Thoracic aorta (tissue), 2 donors: ENCODE results near the gene PRPF8. TPM values are rescaled to one million over a fixed set of nuclear protein-coding genes. Genes with fewer than 3 reads are reported as not detected.

ENCODE experiments used
- ATAC-seq: fragments of 150-250 bp; one replicate; pipeline ENCODE4 v1.8.0; 2017; ENCODE audit warnings: low read depth; ENCODE audit not compliant: insufficient number of reproducible peaks, low FRiP score
- DNase-seq: peaks from one replicate; pipeline ENCODE4 v3.0.0-alpha.2; 2020; ENCODE audit warnings: low spot score
- H3K27ac ChIP-seq, 2 donors: fragments of 200-600 bp; sonication (generic); 1 replicate in 1 of 2; 2 replicates in 1 of 2; pipeline ENCODE4 v1.5.1; 2016; ENCODE audit warnings: mild to moderate bottlenecking in 2 of 2, moderate library complexity in 2 of 2
- H3K27me3 ChIP-seq: fragments of 200-600 bp; sonication (generic); replicated peaks from 2 replicates; pipeline ENCODE4 v1.6.0; 2016; ENCODE audit warnings: mild to moderate bottlenecking; ENCODE audit not compliant: insufficient read depth
- H3K36me3 ChIP-seq: fragments of 200-600 bp; sonication (generic); one replicate; pipeline ENCODE4 v1.5.1; 2016
- H3K4me1 ChIP-seq, 2 donors: fragments of 200-600 bp; sonication (generic); 1 replicate in 1 of 2; 2 replicates in 1 of 2; pipeline versions ENCODE4 v1.5.1 to v1.6.0; 2016; ENCODE audit warnings: low read depth in 2 of 2, mild to moderate bottlenecking in 1 of 2; ENCODE audit not compliant: control insufficient read depth in 1 of 2
- H3K4me3 ChIP-seq: fragments of 200-600 bp; sonication (generic); 2 replicates; pipeline ENCODE4 v1.5.1; 2016; ENCODE audit warnings: mild to moderate bottlenecking
- H3K9me3 ChIP-seq: fragments of 200-600 bp; sonication (generic); 2 replicates; pipeline ENCODE4 v1.5.1; 2016
- CTCF ChIP-seq: fragments of 200-600 bp; sonication (generic); IDR thresholded peaks from one replicate; pipeline ENCODE4 v1.5.1; 2019; ENCODE audit warnings: antibody characterized with exemption
- total RNA-seq, 2 donors: library from RNA; depleted of rRNA; stranded (reverse); fragments of >200 nt; gene quantifications; one replicate each; pipeline versions ENCODE4 v1.1.0 to v1.2.3, GENCODE V29; 2016

The PRPF8 gene
- total RNA-seq, 2 donors from 2014 or later: 184 to 186 TPM

- Histone ChIP-seq H3K9me3 (no peaks in the 10 kb centered on the region), H3K27me3 (no peaks in the 10 kb centered on the region), H3K27ac (peak within 1 kb of the TSS; percentile 64 to 77), H3K4me3 (peak within 1 kb of the TSS; percentile 82), H3K36me3 (no peaks in the 10 kb centered on the region), H3K4me1 (peaks cover 13 to 21% of the 10 kb centered on the region in 2 donors)
- ATAC-seq (peak; percentile 60), DNase-seq (no peak)
- TF ChIP-seq CTCF: no peak
Measured at GRCh38 chr17:1627982-1628855, 56.4 kb downstream of the PRPF8 start, which contains the start of gene SLC43A2. TSS of gene SLC43A2 (minus strand) at chr17:1628834. CDS start at chr17:1627874, 960 bp downstream.

GRCh38 chr17:1627182-1627981 lies 57.3 kb downstream of the PRPF8 start:
- Histone ChIP-seq H3K4me1 (peaks cover 13 to 21% of the 10 kb centered on the region in 2 donors), H3K4me3 (peak overlapping the region; percentile 82), H3K27ac (peak overlapping the region in 1 of 2 donors; percentile 77), H3K36me3 (no peaks in the 10 kb centered on the region), H3K27me3 (no peaks in the 10 kb centered on the region), H3K9me3 (no peaks in the 10 kb centered on the region)
- ATAC-seq (no peak), DNase-seq (no peak)
- TF ChIP-seq CTCF: no peak

- Histone ChIP-seq H3K36me3 (no peaks in the 10 kb centered on the region), H3K9me3 (no peaks in the 10 kb centered on the region), H3K4me3 (peak overlapping the region; percentile 19), H3K27me3 (no peaks in the 10 kb centered on the region), H3K4me1 (peaks cover 13 to 21% of the 10 kb centered on the region in 2 donors), H3K27ac (peak overlapping the region in 1 of 2 donors; percentile 30)
- no peak for DNase-seq
- TF ChIP-seq CTCF: no peak
- ATAC-seq: no peak
Measured at GRCh38 chr17:1626333-1626732, 58.3 kb downstream of the PRPF8 start.

- no peak overlapping the region for H3K4me3 ChIP-seq
- DNase-seq (no peak), ATAC-seq (no peak)
- no peak overlapping the region for H3K27ac ChIP-seq
- H3K9me3 ChIP-seq: no peaks in the 10 kb centered on the region
- H3K4me1 ChIP-seq: peaks cover 13 to 21% of the 10 kb centered on the region in 2 donors
- no peaks in the 10 kb centered on the region for H3K27me3 ChIP-seq
- H3K36me3 ChIP-seq: no peaks in the 10 kb centered on the region
- TF ChIP-seq CTCF: no peak
Measured at GRCh38 chr17:1625581-1625980, 59.1 kb downstream of the PRPF8 start.

- ATAC-seq: no peak
- Histone ChIP-seq H3K4me3 (no peak overlapping the region), H3K36me3 (no peaks in the 10 kb centered on the region), H3K9me3 (no peaks in the 10 kb centered on the region), H3K27me3 (no peaks in the 10 kb centered on the region), H3K27ac (no peak overlapping the region), H3K4me1 (peaks cover 13 to 21% of the 10 kb centered on the region in 2 donors)
- no peak for TF ChIP-seq CTCF
- no peak for DNase-seq
Measured at GRCh38 chr17:1625053-1625452, 59.6 kb downstream of the PRPF8 start.
